GM13977 (cell line): ENCODE measurements around the gene RPS6KC1.
"Not testable (repeated sequence)": the region's sequence is repeated elsewhere in the genome, so short reads cannot be mapped to it uniquely, and the experiment has no call there.

Experiments
- DNase-seq: peaks from one replicate; pipeline ENCODE4 v3.0.0; 2012; ENCODE audit warnings: low spot score
- CTCF ChIP-seq: IDR thresholded peaks from 2 replicates; pipeline ENCODE4 v1.5.1; 2012; ENCODE audit warnings: mild to moderate bottlenecking, control low read depth; ENCODE audit not compliant: insufficient read depth; ENCODE audit errors: extremely low read depth, missing control alignments
- in situ Hi-C: fragments of 300-500 bp; cut with MboI; formaldehyde crosslinking; loops from one replicate; pipeline ENCODE4 v1.12.0; 2022; ENCODE audit warnings: low sequenced_read_pairs, low pct_unique_long_range_greater_than_20kb, mixed read lengths, inconsistent platforms; ENCODE audit not compliant: unreplicated experiment

RPS6KC1 gene

GRCh38 chr1:213087911-213088310 lies 36.9 kb downstream of the RPS6KC1 start:
- no peak for DNase-seq
- no peak for TF ChIP-seq CTCF
- in situ Hi-C loops: no loop called here

- DNase-seq: no peak
- TF ChIP-seq CTCF: no peak
- in situ Hi-C loops: no loop called here
Observed at GRCh38 chr1:213089924-213090677, 39.1 kb downstream of the RPS6KC1 start.

GRCh38 chr1:213094446-213094845 lies 43.4 kb downstream of the RPS6KC1 start:
- TF ChIP-seq CTCF: no peak
- in situ Hi-C loops: no loop called here
- DNase-seq: no peak

GRCh38 chr1:213095467-213095866 lies 44.4 kb downstream of the RPS6KC1 start:
- no peak for TF ChIP-seq CTCF
- in situ Hi-C loops: no loop called here
- DNase-seq: no peak

GRCh38 chr1:213099682-213100399 lies 48.8 kb downstream of the RPS6KC1 start:
- DNase-seq: no peak
- no peak for TF ChIP-seq CTCF
- in situ Hi-C loops: no loop called here

- DNase-seq, in situ Hi-C loops: not testable (repeated sequence)
Observed at GRCh38 chr1:213100565-213100964, 49.5 kb downstream of the RPS6KC1 start.

- in situ Hi-C loops: no loop called here
- no peak for TF ChIP-seq CTCF
- peak; percentile 8 for DNase-seq
Observed at GRCh38 chr1:213103377-213104306, 52.6 kb downstream of the RPS6KC1 start.
